SU-DHL-6 (cell line): ENCODE data around the gene DBN1.

Experiments
- EZH2phosphoT487 ChIP-seq: fragments of 200-600 bp; sonication (generic), shearing (Covaris generic); conservative IDR thresholded peaks from 2 replicates; pipeline ENCODE4 v1.6.1; 2018; ENCODE audit warnings: mild to moderate bottlenecking, antibody characterized with exemption, low read length, moderate library complexity, mixed read lengths
- TF ChIP-seq, protein P1 (sequence below): fragments of 200-600 bp; sonication (generic); IDR thresholded peaks from one replicate; pipeline ENCODE4 v1.5.1; 2017; ENCODE audit warnings: antibody characterized with exemption, mild to moderate bottlenecking, low read length, moderate library complexity; ENCODE audit not compliant: insufficient read depth, poor library complexity, severe bottlenecking

DNA sequence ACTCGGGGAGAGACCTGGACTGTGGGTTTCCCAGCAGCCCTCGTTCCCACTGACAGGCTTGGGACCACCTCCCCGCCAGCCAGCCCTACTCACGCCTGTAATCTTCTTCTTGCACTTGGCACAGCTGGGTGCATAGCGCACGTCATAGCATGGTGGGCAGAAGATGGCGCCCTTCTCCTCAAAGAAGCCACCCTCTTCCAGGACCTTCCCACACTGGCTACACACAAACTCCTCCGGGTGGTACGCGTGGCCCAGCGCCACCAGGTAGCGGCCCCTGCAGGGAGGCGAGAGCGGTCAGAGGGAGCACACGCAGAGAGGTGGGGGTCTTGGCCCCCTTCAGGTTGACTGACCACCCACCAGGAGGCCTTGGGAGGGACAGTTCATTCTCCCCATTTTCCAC lies 14.5 kb upstream of the DBN1 start:
- TF ChIP-seq, protein P1, sequence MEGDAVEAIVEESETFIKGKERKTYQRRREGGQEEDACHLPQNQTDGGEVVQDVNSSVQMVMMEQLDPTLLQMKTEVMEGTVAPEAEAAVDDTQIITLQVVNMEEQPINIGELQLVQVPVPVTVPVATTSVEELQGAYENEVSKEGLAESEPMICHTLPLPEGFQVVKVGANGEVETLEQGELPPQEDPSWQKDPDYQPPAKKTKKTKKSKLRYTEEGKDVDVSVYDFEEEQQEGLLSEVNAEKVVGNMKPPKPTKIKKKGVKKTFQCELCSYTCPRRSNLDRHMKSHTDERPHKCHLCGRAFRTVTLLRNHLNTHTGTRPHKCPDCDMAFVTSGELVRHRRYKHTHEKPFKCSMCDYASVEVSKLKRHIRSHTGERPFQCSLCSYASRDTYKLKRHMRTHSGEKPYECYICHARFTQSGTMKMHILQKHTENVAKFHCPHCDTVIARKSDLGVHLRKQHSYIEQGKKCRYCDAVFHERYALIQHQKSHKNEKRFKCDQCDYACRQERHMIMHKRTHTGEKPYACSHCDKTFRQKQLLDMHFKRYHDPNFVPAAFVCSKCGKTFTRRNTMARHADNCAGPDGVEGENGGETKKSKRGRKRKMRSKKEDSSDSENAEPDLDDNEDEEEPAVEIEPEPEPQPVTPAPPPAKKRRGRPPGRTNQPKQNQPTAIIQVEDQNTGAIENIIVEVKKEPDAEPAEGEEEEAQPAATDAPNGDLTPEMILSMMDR: no peak
- no peak for TF ChIP-seq EZH2phosphoT487
